Mucosa of gallbladder (tissue), 1 donor: ENCODE results near the gene NACC2. TPM values are rescaled to one million over a fixed set of nuclear protein-coding genes. Genes with fewer than 3 reads are reported as not detected.

Source experiments
- DNase-seq: peaks from one replicate; pipeline ENCODE4 v3.0.0-alpha.2; 2020; ENCODE audit warnings: low spot score
- total RNA-seq: library from RNA; stranded (reverse); gene quantifications from one replicate; pipeline ENCODE4 v1.2.1, GENCODE V29; 2021
- donor health status: DM: no; HTN: no; CAD: no.

Gene NACC2
- total RNA-seq, 1 donor from 2014 or later = 59.6 TPM

- DNase-seq = peak; percentile 96
Measured at GRCh38 chr9:135961277-135961715, 133.8 kb downstream of the NACC2 start, which contains the start of gene UBAC1. Gene UBAC1, minus strand, starts transcription at chr9:135961373. Its CDS starts 211 bp downstream, at chr9:135961162.

- DNase-seq = no peak
Measured at GRCh38 chr9:135960411-135961276, 134.4 kb downstream of the NACC2 start.

- no peak for DNase-seq
Measured at GRCh38 chr9:135959814-135960213, 135.3 kb downstream of the NACC2 start.

- DNase-seq = peak; percentile 18
Measured at GRCh38 chr9:135958485-135958884, 136.6 kb downstream of the NACC2 start.

GRCh38 chr9:135957431-135957830, 137.7 kb downstream of the NACC2 start:
- DNase-seq = no peak

- DNase-seq = no peak
Measured at GRCh38 chr9:135956802-135957174, 138.3 kb downstream of the NACC2 start.

Other genes with a start within 250 kb of the NACC2 start
- gene CAMSAP1, start 187.7 kb downstream of the NACC2 start, total RNA-seq = 24.4 TPM
- gene UBAC1, start 133.9 kb downstream of the NACC2 start, total RNA-seq = 35.0 TPM
- gene TMEM250, start 23.6 kb upstream of the NACC2 start, total RNA-seq = 40.6 TPM
- not detected for gene LHX3, start 109.8 kb upstream of the NACC2 start, total RNA-seq
- gene QSOX2, start 150.5 kb upstream of the NACC2 start, total RNA-seq = 8.4 TPM
- 1.8 TPM for gene CCDC187, start 208.8 kb upstream of the NACC2 start, total RNA-seq
- gene GPSM1, start 232.2 kb upstream of the NACC2 start, total RNA-seq = 24.6 TPM